ENCODE results near the gene LRCH1. TPM values are rescaled to one million over a fixed set of nuclear protein-coding genes. Genes with fewer than 3 reads are reported as not detected.

The LRCH1 gene
- total and polyA plus RNA-seq, 4 donors = 2.6 to 6.6 (median 3.4) TPM

GRCh38 chr13:46631179-46631542 lies 78.2 kb downstream of the LRCH1 start (continued):
- TF ChIP-seq ZBTB33 (IDR thresholded peaks at IDR 0.05) (no peak), CTCF (IDR thresholded peaks at IDR 0.05; ENCODE audit: low read depth, low read length, missing input control) (no peak), RAD21 (IDR thresholded peaks at IDR 0.05) (no peak)

GRCh38 chr13:46632176-46632575 lies 79.2 kb downstream of the LRCH1 start:
- H3K4me1 ChIP-seq (ENCODE audit: control insufficient read depth in 4 of 4, insufficient read depth in 4 of 4, low read length in 3 of 4) = peaks cover 0 to 10% (median under 1%) of the 10 kb centered on the region in 4 donors
- no peak for DNase-seq (ENCODE audit: low spot score)
- no peak overlapping the region for H3K9ac ChIP-seq (ENCODE audit: low read depth in 1 of 2, low read length in 2 of 2)
- TF ChIP-seq MAX (IDR thresholded peaks at IDR 0.05) (no peak), NR2F2 (IDR thresholded peaks at IDR 0.05) (no peak), TAF1 (conservative IDR thresholded peaks at IDR 0.05) (no peak), SP1 (IDR thresholded peaks at IDR 0.05) (no peak), RXRA (IDR thresholded peaks at IDR 0.05) (no peak), RAD21 (IDR thresholded peaks at IDR 0.05) (no peak), ATF3 (IDR thresholded peaks at IDR 0.05) (no peak), FOXA2 (IDR thresholded peaks at IDR 0.05) (no peak), ZBTB33 (IDR thresholded peaks at IDR 0.05) (no peak)
- H3K4me3 ChIP-seq (ENCODE audit: low read depth in 1 of 3, low read length in 3 of 3) = no peak overlapping the region
- WGBS = 98% methylated on average over 2 of the region's 2 CpGs
- no peak overlapping the region for H3K27ac ChIP-seq (ENCODE audit: low read depth in 1 of 2, low read length in 2 of 2)
- H3K9me3 ChIP-seq (ENCODE audit: control insufficient read depth in 4 of 4, low read length in 3 of 4) = no peaks in the 10 kb centered on the region
- H3K27me3 ChIP-seq (ENCODE audit: control insufficient read depth in 4 of 4, insufficient read depth in 4 of 4, low read length in 3 of 4) = no peaks in the 10 kb centered on the region
- no peaks in the 10 kb centered on the region for H3K36me3 ChIP-seq (ENCODE audit: control insufficient read depth in 4 of 4, insufficient read depth in 3 of 4, low read depth in 1 of 4, low read length in 3 of 4)

GRCh38 chr13:46633416-46633815 lies 80.4 kb downstream of the LRCH1 start:
- Histone ChIP-seq H3K9ac (ENCODE audit: low read depth in 1 of 2, low read length in 2 of 2) (no peak overlapping the region), H3K36me3 (ENCODE audit: control insufficient read depth in 4 of 4, insufficient read depth in 3 of 4, low read depth in 1 of 4, low read length in 3 of 4) (no peaks in the 10 kb centered on the region), H3K27ac (ENCODE audit: low read depth in 1 of 2, low read length in 2 of 2) (no peak overlapping the region), H3K4me1 (ENCODE audit: control insufficient read depth in 4 of 4, insufficient read depth in 4 of 4, low read length in 3 of 4) (peaks cover 0 to 10% (median under 1%) of the 10 kb centered on the region in 4 donors), H3K27me3 (ENCODE audit: control insufficient read depth in 4 of 4, insufficient read depth in 4 of 4, low read length in 3 of 4) (no peaks in the 10 kb centered on the region), H3K4me3 (ENCODE audit: low read depth in 1 of 3, low read length in 3 of 3) (no peak overlapping the region), H3K9me3 (ENCODE audit: control insufficient read depth in 4 of 4, low read length in 3 of 4) (no peaks in the 10 kb centered on the region)
- TF ChIP-seq ATF3 (IDR thresholded peaks at IDR 0.05) (no peak), YY1 (IDR thresholded peaks at IDR 0.05) (no peak), HNF4G (IDR thresholded peaks at IDR 0.05) (no peak), RXRA (IDR thresholded peaks at IDR 0.05) (no peak), FOXA2 (IDR thresholded peaks at IDR 0.05) (no peak), REST (IDR thresholded peaks at IDR 0.05) (no peak), MAX (IDR thresholded peaks at IDR 0.05) (no peak), NR2F2 (IDR thresholded peaks at IDR 0.05) (no peak)
- DNase-seq (ENCODE audit: low spot score) = no peak
- 80% methylated on average over 3 of the region's 3 CpGs for WGBS
